HCT116 (cell line): ENCODE data around the gene BCAS4. TPM values are rescaled to one million over a fixed set of nuclear protein-coding genes. Genes with fewer than 3 reads are reported as not detected.

Experiments used
- ATAC-seq: fragments of 200-7000 bp; cut with Tn5 transposase; 2 replicates; pipeline ENCODE4 v1.9.1; 2020; ENCODE audit warnings: mild to moderate bottlenecking, moderate library complexity
- BruUV-seq: library from RNA; stranded (reverse); fragments of 400-500 nt; replicated peaks from 2 replicates; lab custom pipeline; 2021; lab: Mats Ljungman, UMichigan
- CTCF ChIA-PET: fragments of 300-600 bp; sonication (Branson Sonifier 250); formaldehyde crosslinking; loops from one replicate; lab custom pipeline; 2021; ENCODE audit warnings: antibody characterized with exemption; lab: Charles Lee
- POLR2A ChIA-PET: fragments of 300-600, 350-600 bp; sonication (Branson Sonifier 250); formaldehyde crosslinking; loops from one replicate; lab custom pipeline; 2021; ENCODE audit warnings: antibody characterized with exemption; lab: Charles Lee
- RAD21 ChIA-PET, 2 experiments: fragments of 300-600 bp; sonication (Branson Sonifier 250); formaldehyde crosslinking; loops; one replicate each; lab custom pipeline; 2023; ENCODE audit warnings: low total read pairs in 2 of 2; ENCODE audit not compliant: uncharacterized antibody in 2 of 2, unreplicated experiment in 2 of 2, low non-redundant PET in 1 of 2; lab: Charles Lee
- DNase-seq: peaks from one replicate; pipeline ENCODE4 v3.0.0-alpha.2; 2010; ENCODE audit warnings: low read depth, low spot score
- H2AFZ ChIP-seq: fragments of 200-600 bp; shearing (Covaris generic), sonication (generic); 2 replicates; pipeline ENCODE4 v1.6.1; 2017; ENCODE audit warnings: low read depth, mixed run types, mixed read lengths, antibody characterized with exemption, low read length; ENCODE audit not compliant: poor library complexity, severe bottlenecking
- H3K27ac ChIP-seq: 2 replicates; pipeline ENCODE4 v1.5.1; 2012; ENCODE audit warnings: low read depth, low read length
- H3K27me3 ChIP-seq: fragments of 200-600 bp; sonication (generic); 2 replicates; pipeline ENCODE4 v1.6.1; 2016; ENCODE audit warnings: mixed run types, low read length, mixed read lengths; ENCODE audit not compliant: insufficient read depth
- H3K36me3 ChIP-seq, 2 experiments: fragments of 200-500 bp in 1 of 2; fragments of 200-600 bp in 1 of 2; sonication (Bioruptor generic) in 1 of 2; sonication (generic) in 1 of 2; 2 replicates each; pipeline versions ENCODE4 v1.5.1 to v1.6.1; 2014 to 2016; ENCODE audit warnings: low read length in 2 of 2, inconsistent platforms in 1 of 2, mixed read lengths in 1 of 2, mixed run types in 1 of 2; ENCODE audit not compliant: insufficient read depth in 2 of 2, control insufficient read depth in 1 of 2
- H3K4me1 ChIP-seq, 2 experiments: fragments of 200-600 bp in 1 of 2; sonication (generic) in 1 of 2; 2 replicates each; pipeline versions ENCODE4 v1.5.1 to v1.6.1; 2012 to 2017; ENCODE audit warnings: low read length in 2 of 2, inconsistent platforms in 1 of 2, mild to moderate bottlenecking in 1 of 2, mixed read lengths in 1 of 2, mixed run types in 1 of 2, moderate library complexity in 1 of 2; ENCODE audit not compliant: insufficient read depth in 2 of 2, control insufficient read depth in 1 of 2
- H3K4me2 ChIP-seq: fragments of 200-600 bp; sonication (generic); 2 replicates; pipeline ENCODE4 v1.6.1; 2017; ENCODE audit warnings: mixed run types, low read length, mixed read lengths
- H3K4me3 ChIP-seq, 2 experiments: fragments of 200-600 bp in 1 of 2; sonication (generic) in 1 of 2; replicated peaks in 1 of 2; 2 replicates each; pipeline ENCODE4 v1.5.1; 2011 to 2016; ENCODE audit warnings: low read length in 2 of 2, control low read depth in 1 of 2, low read depth in 1 of 2, mild to moderate bottlenecking in 1 of 2, mixed read lengths in 1 of 2, mixed run types in 1 of 2
- H3K79me2 ChIP-seq: fragments of 200-600 bp; sonication (generic); 2 replicates; pipeline ENCODE4 v1.6.1; 2017; ENCODE audit warnings: mild to moderate bottlenecking, mixed run types, low read length, moderate library complexity, mixed read lengths; ENCODE audit not compliant: insufficient read depth
- H3K9ac ChIP-seq: fragments of 200-600 bp; sonication (generic); 2 replicates; pipeline ENCODE4 v1.6.1; 2016; ENCODE audit warnings: low read length, mixed read lengths
- H3K9me2 ChIP-seq: fragments of 200-600 bp; sonication (generic), shearing (Covaris generic); 2 replicates; pipeline ENCODE4 v1.6.1; 2017; ENCODE audit warnings: mixed run types, mild to moderate bottlenecking, moderate library complexity; ENCODE audit not compliant: insufficient read depth
- H3K9me3 ChIP-seq, 2 experiments: fragments of 200-500 bp in 1 of 2; fragments of 200-600 bp in 1 of 2; sonication (Bioruptor generic) in 1 of 2; sonication (generic) in 1 of 2; 2 replicates each; pipeline ENCODE4 v1.6.1; 2014 to 2017; ENCODE audit warnings: low read length in 2 of 2, mixed read lengths in 2 of 2, inconsistent platforms in 1 of 2, low read depth in 1 of 2, mild to moderate bottlenecking in 1 of 2, mixed run types in 1 of 2, moderate library complexity in 1 of 2; ENCODE audit not compliant: control insufficient read depth in 1 of 2, insufficient read depth in 1 of 2
- H4K20me1 ChIP-seq: fragments of 200-600 bp; sonication (generic), shearing (Covaris generic); 2 replicates; pipeline ENCODE4 v1.6.1; 2017; ENCODE audit warnings: mixed run types, mild to moderate bottlenecking, moderate library complexity; ENCODE audit not compliant: insufficient read depth
- CEBPB ChIP-seq: IDR thresholded peaks from 2 replicates; pipeline ENCODE4 v1.6.1; 2012; ENCODE audit warnings: low read depth
- EZH2 ChIP-seq: fragments of 200-600 bp; sonication (generic); IDR thresholded peaks from 2 replicates; pipeline ENCODE4 v1.6.1; 2017; ENCODE audit warnings: antibody characterized with exemption, mixed run types
- TCF7L2 ChIP-seq: IDR thresholded peaks from 2 replicates; pipeline ENCODE4 v1.7.0; 2011; ENCODE audit warnings: borderline replicate concordance, inconsistent platforms; ENCODE audit not compliant: insufficient read depth, insufficient read length; ENCODE audit errors: extremely low read depth
- intact Hi-C: fragments of 100-400 bp; cut with micrococcal nuclease; formaldehyde crosslinking; loops from 2 replicates; pipeline ENCODE4 v1.10.0; 2022
- total RNA-seq: library from RNA; stranded (reverse); gene quantifications from one replicate; pipeline ENCODE4 v1.2.1, GENCODE V29; 2021; ENCODE audit not compliant: unreplicated experiment
- TF ChIP-seq, protein P1 (sequence below): IDR thresholded peaks from 2 replicates; pipeline ENCODE4 v1.6.1; 2012; ENCODE audit warnings: low read depth
- TF ChIP-seq, protein P2 (sequence below): IDR thresholded peaks from 2 replicates; pipeline ENCODE4 v1.6.1; 2011; ENCODE audit warnings: mild to moderate bottlenecking, low read length, moderate library complexity; ENCODE audit not compliant: insufficient replicate concordance; ENCODE audit errors: extremely low read depth

BCAS4 gene
- total RNA-seq, 1 experiment from 2014 or later = 18.9 TPM

DNA sequence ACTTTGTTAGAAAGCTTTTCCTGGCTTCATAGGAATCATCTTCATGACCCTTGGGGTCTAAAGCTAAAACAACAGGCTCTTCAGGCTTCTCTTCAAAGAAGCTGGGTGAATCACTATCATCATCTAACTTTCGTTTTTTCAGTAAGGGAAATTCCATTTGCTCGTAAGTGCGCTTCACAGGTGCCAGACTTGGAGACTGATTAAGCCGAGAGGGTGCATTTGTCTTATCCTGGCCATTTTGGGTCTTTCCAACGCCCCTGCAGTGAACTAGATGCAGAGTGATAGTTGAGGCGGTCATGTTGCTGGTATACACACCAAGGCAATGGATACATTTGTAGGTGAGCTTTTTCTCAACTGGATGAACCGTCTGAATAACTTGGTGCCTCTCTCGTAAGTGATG is 97.5 kb downstream of the BCAS4 start:
- no peaks in the 10 kb centered on the region for H3K4me1 ChIP-seq
- H3K4me2 ChIP-seq = no peak overlapping the region
- ChIA-PET RAD21 (no interaction called here), POLR2A (no interaction called here), CTCF (interaction anchor here (0.7 kb wide), 1 partner anchor 37 kb away, joined by 3 read pairs; no protein-coding TSS in a partner anchor)
- H3K9ac ChIP-seq = no peak overlapping the region
- BruUV-seq = no TSS peak
- no peak overlapping the region for H2AFZ ChIP-seq
- no peaks in the 10 kb centered on the region for H3K9me3 ChIP-seq
- ATAC-seq (no peak), DNase-seq (no peak)
- H3K27ac ChIP-seq = no peak overlapping the region
- intact Hi-C loops = no loop called here
- no peak overlapping the region for H3K4me3 ChIP-seq
- H3K79me2 ChIP-seq = peaks cover 63% of the 10 kb centered on the region; the same call in 1 of the 2 replicates
- peaks cover 6% of the 10 kb centered on the region; the same call in 1 of the 2 replicates for H4K20me1 ChIP-seq
- H3K27me3 ChIP-seq = no peaks in the 10 kb centered on the region
- H3K9me2 ChIP-seq = no peaks in the 10 kb centered on the region
- TF ChIP-seq, protein P1, sequence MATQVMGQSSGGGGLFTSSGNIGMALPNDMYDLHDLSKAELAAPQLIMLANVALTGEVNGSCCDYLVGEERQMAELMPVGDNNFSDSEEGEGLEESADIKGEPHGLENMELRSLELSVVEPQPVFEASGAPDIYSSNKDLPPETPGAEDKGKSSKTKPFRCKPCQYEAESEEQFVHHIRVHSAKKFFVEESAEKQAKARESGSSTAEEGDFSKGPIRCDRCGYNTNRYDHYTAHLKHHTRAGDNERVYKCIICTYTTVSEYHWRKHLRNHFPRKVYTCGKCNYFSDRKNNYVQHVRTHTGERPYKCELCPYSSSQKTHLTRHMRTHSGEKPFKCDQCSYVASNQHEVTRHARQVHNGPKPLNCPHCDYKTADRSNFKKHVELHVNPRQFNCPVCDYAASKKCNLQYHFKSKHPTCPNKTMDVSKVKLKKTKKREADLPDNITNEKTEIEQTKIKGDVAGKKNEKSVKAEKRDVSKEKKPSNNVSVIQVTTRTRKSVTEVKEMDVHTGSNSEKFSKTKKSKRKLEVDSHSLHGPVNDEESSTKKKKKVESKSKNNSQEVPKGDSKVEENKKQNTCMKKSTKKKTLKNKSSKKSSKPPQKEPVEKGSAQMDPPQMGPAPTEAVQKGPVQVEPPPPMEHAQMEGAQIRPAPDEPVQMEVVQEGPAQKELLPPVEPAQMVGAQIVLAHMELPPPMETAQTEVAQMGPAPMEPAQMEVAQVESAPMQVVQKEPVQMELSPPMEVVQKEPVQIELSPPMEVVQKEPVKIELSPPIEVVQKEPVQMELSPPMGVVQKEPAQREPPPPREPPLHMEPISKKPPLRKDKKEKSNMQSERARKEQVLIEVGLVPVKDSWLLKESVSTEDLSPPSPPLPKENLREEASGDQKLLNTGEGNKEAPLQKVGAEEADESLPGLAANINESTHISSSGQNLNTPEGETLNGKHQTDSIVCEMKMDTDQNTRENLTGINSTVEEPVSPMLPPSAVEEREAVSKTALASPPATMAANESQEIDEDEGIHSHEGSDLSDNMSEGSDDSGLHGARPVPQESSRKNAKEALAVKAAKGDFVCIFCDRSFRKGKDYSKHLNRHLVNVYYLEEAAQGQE = no peak
- TF ChIP-seq TCF7L2 = no peak
- TF ChIP-seq, protein P2, sequence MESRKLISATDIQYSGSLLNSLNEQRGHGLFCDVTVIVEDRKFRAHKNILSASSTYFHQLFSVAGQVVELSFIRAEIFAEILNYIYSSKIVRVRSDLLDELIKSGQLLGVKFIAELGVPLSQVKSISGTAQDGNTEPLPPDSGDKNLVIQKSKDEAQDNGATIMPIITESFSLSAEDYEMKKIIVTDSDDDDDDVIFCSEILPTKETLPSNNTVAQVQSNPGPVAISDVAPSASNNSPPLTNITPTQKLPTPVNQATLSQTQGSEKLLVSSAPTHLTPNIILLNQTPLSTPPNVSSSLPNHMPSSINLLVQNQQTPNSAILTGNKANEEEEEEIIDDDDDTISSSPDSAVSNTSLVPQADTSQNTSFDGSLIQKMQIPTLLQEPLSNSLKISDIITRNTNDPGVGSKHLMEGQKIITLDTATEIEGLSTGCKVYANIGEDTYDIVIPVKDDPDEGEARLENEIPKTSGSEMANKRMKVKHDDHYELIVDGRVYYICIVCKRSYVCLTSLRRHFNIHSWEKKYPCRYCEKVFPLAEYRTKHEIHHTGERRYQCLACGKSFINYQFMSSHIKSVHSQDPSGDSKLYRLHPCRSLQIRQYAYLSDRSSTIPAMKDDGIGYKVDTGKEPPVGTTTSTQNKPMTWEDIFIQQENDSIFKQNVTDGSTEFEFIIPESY = no peak
- no peak for TF ChIP-seq CEBPB
- no peak for TF ChIP-seq EZH2
- peaks cover 25 to 55% of the 10 kb centered on the region in 2 experiments for H3K36me3 ChIP-seq
